ENCODE results near the gene FRMD4A.

The FRMD4A gene

GRCh38 chr10:13654846-13655245 lies 675.9 kb downstream of the FRMD4A start:
- DNase-seq: no peak

- no peak for DNase-seq
Measured at GRCh38 chr10:13654118-13654830, 676.5 kb downstream of the FRMD4A start.

GRCh38 chr10:13652860-13653259 lies 677.9 kb downstream of the FRMD4A start:
- no peak for DNase-seq

- DNase-seq: no peak
Measured at GRCh38 chr10:13651969-13652720, 678.6 kb downstream of the FRMD4A start.

GRCh38 chr10:13650961-13651360 lies 679.8 kb downstream of the FRMD4A start:
- no peak for DNase-seq

GRCh38 chr10:13649844-13650520 lies 680.7 kb downstream of the FRMD4A start:
- DNase-seq: no peak

- no peak for DNase-seq
Measured at GRCh38 chr10:13648425-13648824, 682.3 kb downstream of the FRMD4A start.

GRCh38 chr10:13644866-13645265 lies 685.9 kb downstream of the FRMD4A start:
- no peak for DNase-seq

GRCh38 chr10:13643016-13643415 lies 687.7 kb downstream of the FRMD4A start:
- no peak for DNase-seq

- DNase-seq: no peak
Measured at GRCh38 chr10:13642293-13642692, 688.4 kb downstream of the FRMD4A start.

GRCh38 chr10:13637894-13638293 lies 692.8 kb downstream of the FRMD4A start:
- no peak for DNase-seq

GRCh38 chr10:13637303-13637856 lies 693.3 kb downstream of the FRMD4A start:
- DNase-seq: no peak

- DNase-seq: no peak
Measured at GRCh38 chr10:13636776-13637175, 693.9 kb downstream of the FRMD4A start.

- no peak for DNase-seq
Measured at GRCh38 chr10:13634207-13634606, 696.5 kb downstream of the FRMD4A start.

GRCh38 chr10:13633689-13634088 lies 697.0 kb downstream of the FRMD4A start:
- no peak for DNase-seq

GRCh38 chr10:13632884-13633440 lies 697.8 kb downstream of the FRMD4A start:
- no peak for DNase-seq

- no peak for DNase-seq
Measured at GRCh38 chr10:13632440-13632839, 698.3 kb downstream of the FRMD4A start.

GRCh38 chr10:13631594-13631993 lies 699.1 kb downstream of the FRMD4A start:
- peak in 1 of 2 donors; percentile 3 for DNase-seq

- DNase-seq: no peak
Measured at GRCh38 chr10:13630231-13630630, 700.5 kb downstream of the FRMD4A start.

- no peak for DNase-seq
Measured at GRCh38 chr10:13629116-13629515, 701.6 kb downstream of the FRMD4A start.

- no peak for DNase-seq
Measured at GRCh38 chr10:13628661-13629060, 702.1 kb downstream of the FRMD4A start.

GRCh38 chr10:13627459-13628310 lies 703.0 kb downstream of the FRMD4A start:
- no peak for DNase-seq
